ENCODE data around the gene CCDC200.
"Not testable (repeated sequence)": the region's sequence is repeated elsewhere in the genome, so short reads cannot be mapped to it uniquely, and the experiment has no call there.

Gene CCDC200

GRCh38 chr17:43216369-43216761, 12.1 kb downstream of the CCDC200 start:
- DNase-seq (ENCODE audit: low read depth): no peak

- DNase-seq (ENCODE audit: low read depth): no peak
Measured at GRCh38 chr17:43215341-43215740, 13.1 kb downstream of the CCDC200 start.

- DNase-seq (ENCODE audit: low read depth): no peak
Measured at GRCh38 chr17:43213545-43213944, 14.9 kb downstream of the CCDC200 start.

- DNase-seq (ENCODE audit: low read depth): no peak
Measured at GRCh38 chr17:43212641-43213490, 15.6 kb downstream of the CCDC200 start.

GRCh38 chr17:43211480-43212402, 16.7 kb downstream of the CCDC200 start, which contains the start of gene TMEM106A:
Gene TMEM106A (plus strand): TSS chr17:43211875. CDS start chr17:43213042, 1,167 bp downstream.
- DNase-seq (ENCODE audit: low read depth): peak; percentile 58

- no peak for DNase-seq (ENCODE audit: low read depth)
Measured at GRCh38 chr17:43211123-43211479, 17.3 kb downstream of the CCDC200 start.

- DNase-seq (ENCODE audit: low read depth): no peak
Measured at GRCh38 chr17:43210576-43210975, 17.8 kb downstream of the CCDC200 start.

- DNase-seq (ENCODE audit: low read depth): not testable (repeated sequence)
Measured at GRCh38 chr17:43203013-43203412, 25.4 kb downstream of the CCDC200 start.

GRCh38 chr17:43200127-43200526, 28.3 kb downstream of the CCDC200 start:
- no peak for DNase-seq (ENCODE audit: low read depth)

GRCh38 chr17:43199633-43200032, 28.8 kb downstream of the CCDC200 start:
- DNase-seq (ENCODE audit: low read depth): no peak

- DNase-seq (ENCODE audit: low read depth): no peak
Measured at GRCh38 chr17:43193251-43193650, 35.2 kb downstream of the CCDC200 start.

GRCh38 chr17:43186656-43187055, 41.8 kb downstream of the CCDC200 start:
- not testable (repeated sequence) for DNase-seq (ENCODE audit: low read depth)

- DNase-seq (ENCODE audit: low read depth): no peak
Measured at GRCh38 chr17:43183921-43184320, 44.5 kb downstream of the CCDC200 start.

- DNase-seq (ENCODE audit: low read depth): no peak
Measured at GRCh38 chr17:43176119-43176570, 52.3 kb downstream of the CCDC200 start.

- no peak for DNase-seq (ENCODE audit: low read depth)
Measured at GRCh38 chr17:43175213-43176118, 53.0 kb downstream of the CCDC200 start.

GRCh38 chr17:43171586-43172487, 56.6 kb downstream of the CCDC200 start:
- DNase-seq (ENCODE audit: low read depth): no peak
